Psoas muscle (tissue), 8 donors: ENCODE data around the gene RAI14. TPM values are rescaled to one million over a fixed set of nuclear protein-coding genes. Genes with fewer than 3 reads are reported as not detected.

Experiments
- ATAC-seq, 4 donors: fragments of 200-7000 bp; cut with Tn5 transposase; one replicate each; pipeline ENCODE4 v1.9.1; 2020; ENCODE audit warnings: moderate library complexity in 3 of 4, mild to moderate bottlenecking in 2 of 4
- DNase-seq, 2 donors: peaks; one replicate each; pipeline ENCODE4 v3.0.0-alpha.2; 2020
- H3K27ac ChIP-seq: fragments of 200-600 bp; one replicate; pipeline ENCODE4 v1.8.0; 2022
- H3K27me3 ChIP-seq, 3 donors: fragments of 200-600 bp in 1 of 3; one replicate each; pipeline versions ENCODE4 v1.6.1 to v1.8.0; 2013 to 2022; ENCODE audit warnings: low read length in 2 of 3, mild to moderate bottlenecking in 2 of 3, moderate library complexity in 1 of 3; ENCODE audit not compliant: insufficient read depth in 3 of 3
- H3K36me3 ChIP-seq, 2 donors: fragments of 200-600 bp in 1 of 2; one replicate each; pipeline versions ENCODE4 v1.6.1 to v1.8.0; 2013 to 2022; ENCODE audit warnings: low read depth in 1 of 2, mild to moderate bottlenecking in 1 of 2, moderate library complexity in 1 of 2; ENCODE audit not compliant: insufficient read depth in 1 of 2
- H3K4me1 ChIP-seq: fragments of 200-600 bp; one replicate; pipeline ENCODE4 v1.8.0; 2022
- H3K4me3 ChIP-seq: fragments of 200-600 bp; one replicate; pipeline ENCODE4 v1.8.0; 2022; ENCODE audit warnings: mild to moderate bottlenecking
- H3K9me3 ChIP-seq: fragments of 200-600 bp; one replicate; pipeline ENCODE4 v1.8.0; 2022
- CTCF ChIP-seq: fragments of 200-600 bp; IDR thresholded peaks from one replicate; pipeline ENCODE4 v1.8.0; 2022; ENCODE audit warnings: antibody characterized with exemption
- WGBS, 3 donors: extraction: QIAGEN DNeasy Blood & Tissue Kit; methylation state at CpG; one replicate each; pipeline versions ENCODE4 v1.1.6 to v1.1.7; 2013; 5-methylcytosine and 5-hydroxymethylcytosine counted together
- intact Hi-C, 2 donors: fragments of 100-400 bp; cut with DNase I; formaldehyde crosslinking; loops; one replicate each; pipeline versions ENCODE4 v1.11.0 to v1.14.2; 2022
- polyA plus RNA-seq, 3 donors: library from polyadenylated mRNA; stranded (reverse); fragments of 200-250 nt; gene quantifications; one replicate each; pipeline ENCODE4 v1.2.3, GENCODE V29; 2013
- total RNA-seq, 4 donors: library from RNA; stranded (reverse); fragmentation: NEBNext Ultra II Directional in 2 of 4; extraction: Animal tissue kit (Norgen Biotek cat#: 25700) in 2 of 4; gene quantifications; one replicate each; pipeline versions ENCODE4 v1.2.1 to v1.2.4, GENCODE V29; 2021 to 2023
- donor health status: healthy with polysubstance abuse.
- donor health status: DM: no; HTN: no; CAD: no; lungs with moderate emphysema.
- donor health status: Bipolar disorder and iron deficiency.
- donor health status: healthy.
- donor health status: DM: yes; HTN: yes; CAD: no.
- donor health status: DM: no; HTN: no; CAD: no.
- donor health status: DM: no; HTN: no; CAD: no.
- donor health status: DM: yes; HTN: yes; CAD: no.

The RAI14 gene
- total and polyA plus RNA-seq, 7 donors: 0.69 to 4.3 (median 2.1) TPM

- no peak for ATAC-seq
- no peak for TF ChIP-seq CTCF
- no peaks in the 10 kb centered on the region for H3K9me3 ChIP-seq
- no peak overlapping the region for H3K27ac ChIP-seq
- 94 to 98% (median 97%) methylated on average over 3 of the region's 3 CpGs for WGBS, 3 donors
- no peaks in the 10 kb centered on the region for H3K27me3 ChIP-seq
- no peak overlapping the region for H3K4me3 ChIP-seq
- intact Hi-C loops: no loop called here
- no peaks in the 10 kb centered on the region for H3K4me1 ChIP-seq
- H3K36me3 ChIP-seq: no peaks in the 10 kb centered on the region
- DNase-seq: no peak
Measured at GRCh38 chr5:34675857-34676256, 19.7 kb downstream of the RAI14 start.

- WGBS, 3 donors: 65 to 70% (median 68%) methylated on average over 4 of the region's 4 CpGs
- DNase-seq: no peak
Measured at GRCh38 chr5:34676416-34676815, 20.3 kb downstream of the RAI14 start.

GRCh38 chr5:34677428-34677827 lies 21.3 kb downstream of the RAI14 start:
- H3K4me1 ChIP-seq: no peaks in the 10 kb centered on the region
- ATAC-seq (no peak), DNase-seq (no peak)
- TF ChIP-seq CTCF: no peak
- H3K4me3 ChIP-seq: no peak overlapping the region
- H3K9me3 ChIP-seq: no peaks in the 10 kb centered on the region
- no peaks in the 10 kb centered on the region for H3K36me3 ChIP-seq
- no peak overlapping the region for H3K27ac ChIP-seq
- no peaks in the 10 kb centered on the region for H3K27me3 ChIP-seq
- WGBS, 3 donors: 95 to 98% (median 97%) methylated on average over 3 of the region's 3 CpGs
- intact Hi-C loops: no loop called here

More at GRCh38 chr5:34676416-34676815, 20.3 kb downstream of the RAI14 start:
- Histone ChIP-seq H3K4me1 (no peaks in the 10 kb centered on the region), H3K9me3 (no peaks in the 10 kb centered on the region), H3K27me3 (no peaks in the 10 kb centered on the region), H3K27ac (no peak overlapping the region), H3K36me3 (no peaks in the 10 kb centered on the region), H3K4me3 (no peak overlapping the region)
- no peak for TF ChIP-seq CTCF
- intact Hi-C loops: no loop called here
- no peak for ATAC-seq

GRCh38 chr5:34680896-34681295 lies 24.8 kb downstream of the RAI14 start:
- intact Hi-C loops: no loop called here
- no peaks in the 10 kb centered on the region for H3K4me1 ChIP-seq
- H3K27me3 ChIP-seq: no peaks in the 10 kb centered on the region
- ATAC-seq (no peak), DNase-seq (no peak)
- no peak overlapping the region for H3K4me3 ChIP-seq
- H3K9me3 ChIP-seq: no peaks in the 10 kb centered on the region
- WGBS, 3 donors: 63 to 70% (median 67%) methylated on average over 2 of the region's 2 CpGs
- H3K27ac ChIP-seq: no peak overlapping the region
- H3K36me3 ChIP-seq: no peaks in the 10 kb centered on the region
- TF ChIP-seq CTCF: no peak

GRCh38 chr5:34682926-34683623 lies 26.9 kb downstream of the RAI14 start:
- H3K27me3 ChIP-seq: no peaks in the 10 kb centered on the region
- H3K4me3 ChIP-seq: no peak overlapping the region
- no peaks in the 10 kb centered on the region for H3K9me3 ChIP-seq
- ATAC-seq: peak in 2 of 4 donors; percentile 41 to 59
- intact Hi-C loops: no loop called here
- H3K4me1 ChIP-seq: no peaks in the 10 kb centered on the region
- no peak for TF ChIP-seq CTCF
- H3K27ac ChIP-seq: no peak overlapping the region
- DNase-seq: peak in 1 of 2 donors; percentile 20
- H3K36me3 ChIP-seq: no peaks in the 10 kb centered on the region
- 40 to 45% (median 43%) methylated on average over 8 of the region's 8 CpGs for WGBS, 3 donors
